Right forelimb (tissue), 1 donor: ENCODE measurements around the gene CUEDC1.

Source experiments
- DNase-seq: peaks from one replicate; pipeline ENCODE4 v3.0.0-alpha.2; 2018

CUEDC1 gene

DNA sequence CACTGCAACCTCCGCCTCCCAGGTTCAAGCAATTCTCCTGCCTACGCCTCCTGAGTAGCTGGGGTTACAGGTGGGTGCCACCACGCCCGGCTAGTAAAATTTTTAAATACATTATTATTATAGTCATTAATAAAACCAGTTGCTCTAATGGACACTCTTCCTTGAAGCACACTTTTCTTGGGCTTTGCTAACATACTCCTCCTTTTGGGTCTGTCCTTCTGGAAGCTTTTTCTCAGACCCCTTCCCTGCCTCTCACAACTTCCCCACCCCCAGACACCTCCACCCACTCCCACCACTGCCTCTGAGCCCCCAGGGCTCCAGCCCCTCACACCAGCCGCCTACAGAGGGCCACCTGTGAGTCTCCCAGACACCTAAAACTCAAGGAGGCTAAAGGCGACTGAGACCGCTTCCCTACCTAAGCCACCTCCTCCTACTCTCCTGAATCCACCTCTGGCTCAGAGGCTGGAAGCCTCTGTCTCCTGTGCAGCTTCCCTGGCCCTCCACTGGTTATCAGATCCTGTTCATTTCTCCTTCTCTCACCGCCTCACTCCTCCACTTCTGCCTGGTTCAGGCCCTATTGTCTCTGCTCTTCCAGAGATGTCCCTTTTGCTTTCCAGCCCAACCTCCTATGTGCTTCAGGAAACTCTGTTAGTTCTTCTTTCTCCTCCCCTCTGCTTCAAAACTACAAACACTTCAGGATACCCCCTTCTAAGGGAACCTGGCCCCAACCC lies 2.1 kb upstream of the CUEDC1 start:
- no peak for DNase-seq

DNA sequence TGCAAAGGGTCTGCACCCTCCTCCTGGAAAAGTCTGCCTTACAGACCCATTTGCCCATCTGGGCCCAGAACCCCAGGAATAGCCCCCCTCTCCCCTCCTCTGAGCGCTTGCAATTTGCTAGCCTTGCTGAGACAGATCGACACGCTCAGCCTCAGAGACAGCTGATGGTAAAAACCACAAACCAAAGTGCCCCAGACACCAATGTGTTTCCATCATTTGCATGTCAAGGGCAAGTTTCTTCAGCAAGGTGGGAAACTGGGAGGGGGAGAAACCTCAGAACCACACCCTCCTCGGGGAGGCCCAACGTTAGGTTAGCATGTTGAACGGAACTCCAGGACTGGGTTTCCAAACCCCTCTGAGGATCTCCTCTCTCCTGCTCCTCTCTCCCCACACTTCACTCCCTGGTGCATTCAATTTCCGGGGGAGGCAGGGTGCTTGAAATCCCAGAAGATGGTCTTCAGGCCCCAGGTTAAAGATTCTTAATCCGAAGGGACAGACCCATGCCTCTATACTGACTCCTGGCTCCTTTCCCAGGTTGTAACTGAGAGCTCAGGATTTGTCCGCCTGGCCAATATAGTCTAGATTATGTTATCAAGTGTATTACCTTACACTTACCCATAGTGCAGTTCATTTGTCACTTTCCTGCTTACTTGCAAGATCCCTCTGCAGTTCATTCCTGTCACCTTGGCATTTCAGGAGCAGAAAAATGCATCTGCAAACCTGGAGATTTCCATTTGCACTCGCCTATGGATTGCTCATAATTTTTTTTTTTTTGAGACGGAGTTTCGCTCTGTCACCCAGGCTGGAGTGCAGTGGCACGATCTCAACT lies 1.3 kb upstream of the CUEDC1 start:
- no peak for DNase-seq

DNA sequence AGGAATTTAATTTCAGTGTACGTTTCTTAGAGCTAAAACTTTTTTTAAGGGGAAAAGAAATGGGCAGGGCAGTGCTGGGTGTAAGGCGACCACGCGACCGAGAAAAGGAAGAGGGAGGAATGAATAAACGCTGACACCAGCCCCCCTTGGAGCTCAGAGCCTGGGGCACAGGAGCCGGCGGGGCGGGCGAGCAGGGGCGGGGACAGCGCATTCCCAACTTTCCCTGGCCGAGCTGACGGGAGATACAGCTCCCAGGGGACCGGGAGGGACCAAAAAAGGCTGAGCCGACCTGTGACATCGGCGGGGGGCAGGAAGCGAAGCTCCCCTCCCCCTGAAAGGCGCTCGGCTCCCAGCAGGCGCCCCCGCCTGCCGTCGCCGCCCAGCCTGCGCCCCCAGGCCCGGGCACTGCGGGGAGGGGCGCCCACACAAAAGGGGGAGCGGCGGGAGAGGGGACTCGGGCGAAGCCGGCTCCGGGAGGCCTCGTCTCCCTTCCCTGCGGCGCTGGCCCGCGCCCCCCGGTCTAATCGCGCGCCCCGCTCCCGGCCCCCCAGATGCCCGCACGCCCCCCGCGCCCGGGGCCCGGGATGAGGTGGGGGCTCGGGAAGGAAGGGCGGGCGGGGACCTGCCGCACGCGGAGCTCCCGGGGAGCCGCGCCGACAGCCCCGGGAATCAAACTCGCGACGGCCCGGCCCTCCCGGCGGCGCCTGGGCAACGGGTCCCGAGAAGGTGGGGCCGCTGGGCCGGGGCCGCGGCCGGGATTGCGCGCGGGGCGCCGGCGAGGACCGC lies 622 bp downstream of the CUEDC1 start:
- DNase-seq = peak; percentile 84

- peak; percentile 39 for DNase-seq
Measured at GRCh38 chr17:57953705-57954396, 1.4 kb downstream of the CUEDC1 start.

DNA sequence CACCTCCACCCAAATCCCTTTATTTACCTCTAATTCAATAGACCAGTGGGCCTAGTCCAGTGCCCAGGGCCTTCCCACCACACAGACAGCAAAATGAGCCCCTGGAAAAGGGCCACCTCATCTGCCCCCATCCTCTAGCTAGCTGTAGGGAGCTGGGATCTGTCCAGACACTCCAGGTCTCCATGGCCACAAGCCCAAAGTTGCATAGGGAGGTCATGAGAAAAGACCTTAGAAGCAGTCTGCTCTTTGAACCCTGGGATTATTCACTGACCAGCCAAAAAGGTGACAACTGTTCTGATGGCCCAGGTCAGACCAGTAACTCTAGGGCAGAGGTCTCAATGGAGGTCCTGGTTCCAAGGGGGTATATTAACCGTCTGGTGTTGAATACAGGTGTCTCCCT lies 2.0 kb downstream of the CUEDC1 start:
- DNase-seq = no peak

DNA sequence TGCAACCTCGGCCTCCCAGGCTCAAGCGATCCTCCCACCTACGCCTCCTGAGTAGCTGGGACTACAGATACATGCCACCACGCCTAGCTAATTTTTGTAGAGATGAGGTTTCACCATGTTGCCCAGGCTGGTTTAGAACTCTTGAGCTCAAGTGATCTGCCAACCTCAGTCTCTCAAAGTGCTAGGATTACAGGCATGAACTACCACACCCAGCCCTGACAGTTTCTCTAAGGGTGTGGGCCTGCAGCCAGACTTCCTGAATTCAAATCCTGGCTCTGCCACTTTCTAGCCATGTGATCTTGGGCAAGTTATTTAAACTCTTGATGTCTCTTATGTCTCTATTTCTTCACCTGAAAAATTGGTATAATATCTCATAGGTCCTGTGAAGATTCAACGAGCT lies 5.6 kb downstream of the CUEDC1 start:
- peak; percentile 34 for DNase-seq

DNA sequence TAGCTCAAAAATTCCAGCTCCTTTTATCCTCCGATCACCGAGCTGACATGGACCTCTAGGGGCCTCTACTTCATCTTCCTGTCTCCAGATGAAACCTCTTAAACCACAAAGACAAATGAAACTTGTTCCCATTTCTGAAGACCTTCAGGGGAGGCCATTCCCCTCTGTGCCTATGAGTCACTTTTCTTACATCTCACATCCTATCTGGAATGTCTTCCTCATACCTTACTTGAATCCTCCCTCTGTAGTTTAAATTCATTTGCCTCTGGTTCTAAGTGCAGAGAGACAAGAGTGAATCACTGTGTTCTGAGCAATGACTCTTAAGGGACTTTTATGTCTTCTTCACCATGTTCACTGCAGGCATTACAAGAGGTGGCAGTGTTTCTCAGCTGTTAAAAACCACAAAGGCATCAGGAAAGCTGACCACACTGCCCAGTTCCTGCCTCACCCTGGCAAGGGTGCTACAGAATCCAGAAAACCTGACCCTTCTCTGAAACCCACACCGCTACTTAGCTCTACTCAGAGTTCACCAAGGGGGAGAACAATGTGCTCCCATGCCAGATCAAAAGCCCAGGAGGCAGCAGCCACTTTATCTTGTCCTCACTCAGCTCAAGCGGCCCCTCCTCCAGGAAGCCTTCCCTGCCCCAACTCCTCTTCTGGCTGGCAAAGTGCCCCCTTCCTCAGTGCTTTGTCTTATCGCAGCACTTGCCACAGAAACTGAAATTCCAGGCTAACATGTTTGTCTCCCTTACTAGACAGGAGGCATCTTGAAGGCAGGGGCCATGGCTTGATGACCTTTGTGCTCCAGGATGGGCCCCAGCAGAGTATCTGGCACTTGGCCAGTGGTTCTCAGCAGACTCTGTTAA lies 6.4 kb downstream of the CUEDC1 start:
- peak; percentile 45 for DNase-seq

DNA sequence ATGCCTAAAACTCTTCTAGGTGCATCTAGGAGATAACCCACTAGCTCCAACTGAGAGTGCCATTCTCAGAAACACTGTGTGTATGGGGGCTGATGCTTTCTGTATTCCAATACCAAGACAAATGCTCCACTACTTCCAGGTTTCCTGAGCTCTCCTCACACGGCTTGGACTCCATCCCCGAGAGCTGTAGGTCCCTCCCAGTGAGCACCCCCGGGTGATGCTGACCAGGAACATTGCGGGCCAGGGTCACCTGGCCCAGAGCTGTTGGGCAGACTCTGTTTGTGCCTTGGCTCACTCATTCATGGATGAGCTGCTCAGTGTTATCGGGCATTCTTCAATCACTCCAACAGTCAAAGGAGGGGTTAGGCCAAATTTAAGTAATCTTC lies 7.0 kb downstream of the CUEDC1 start:
- no peak for DNase-seq

DNA sequence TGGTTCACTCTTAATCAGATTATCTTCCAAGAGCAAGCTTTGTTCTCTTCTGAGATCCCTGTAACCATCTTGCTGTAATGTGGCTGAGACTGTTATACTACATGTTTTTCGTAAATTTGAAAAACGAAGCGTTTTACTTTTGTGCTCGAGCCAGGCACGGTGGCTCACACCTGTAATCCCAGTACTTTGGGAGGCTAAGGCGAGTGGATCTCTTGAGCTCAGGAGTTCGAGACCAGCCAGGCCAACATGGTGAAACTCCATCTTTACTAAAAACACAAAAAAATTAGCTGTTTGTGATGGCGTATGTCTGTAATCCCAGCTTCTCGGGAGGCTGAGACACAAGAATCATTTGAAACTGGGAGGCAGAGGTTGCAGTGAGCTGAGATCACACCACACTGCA lies 7.8 kb downstream of the CUEDC1 start:
- no peak for DNase-seq

DNA sequence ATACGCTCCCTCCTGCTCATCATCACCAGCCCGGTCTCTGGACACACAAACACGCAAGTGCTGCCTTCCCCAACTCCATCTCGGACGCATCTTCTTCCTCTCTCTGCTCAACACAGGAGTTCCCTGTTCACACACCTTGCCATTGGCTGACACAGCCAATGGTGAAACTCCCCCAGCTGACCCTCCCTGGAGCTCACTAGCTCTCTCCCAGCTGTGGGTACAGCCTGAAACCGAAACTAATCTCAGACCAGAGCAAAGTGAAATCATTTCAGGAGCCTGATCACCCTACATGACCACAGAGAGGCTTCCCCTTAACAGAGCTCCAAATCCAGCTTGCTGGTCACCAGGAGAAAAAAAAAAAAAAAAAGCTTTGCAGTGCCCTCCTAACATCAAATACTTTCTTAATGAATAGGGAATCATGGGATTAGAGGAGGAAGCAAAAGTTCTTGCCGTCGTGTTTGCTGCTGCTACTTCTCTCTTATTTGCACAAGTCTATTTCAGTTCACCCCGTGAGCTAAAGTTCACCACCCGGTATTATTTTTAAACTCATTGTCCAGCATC lies 8.3 kb downstream of the CUEDC1 start:
- no peak for DNase-seq

DNA sequence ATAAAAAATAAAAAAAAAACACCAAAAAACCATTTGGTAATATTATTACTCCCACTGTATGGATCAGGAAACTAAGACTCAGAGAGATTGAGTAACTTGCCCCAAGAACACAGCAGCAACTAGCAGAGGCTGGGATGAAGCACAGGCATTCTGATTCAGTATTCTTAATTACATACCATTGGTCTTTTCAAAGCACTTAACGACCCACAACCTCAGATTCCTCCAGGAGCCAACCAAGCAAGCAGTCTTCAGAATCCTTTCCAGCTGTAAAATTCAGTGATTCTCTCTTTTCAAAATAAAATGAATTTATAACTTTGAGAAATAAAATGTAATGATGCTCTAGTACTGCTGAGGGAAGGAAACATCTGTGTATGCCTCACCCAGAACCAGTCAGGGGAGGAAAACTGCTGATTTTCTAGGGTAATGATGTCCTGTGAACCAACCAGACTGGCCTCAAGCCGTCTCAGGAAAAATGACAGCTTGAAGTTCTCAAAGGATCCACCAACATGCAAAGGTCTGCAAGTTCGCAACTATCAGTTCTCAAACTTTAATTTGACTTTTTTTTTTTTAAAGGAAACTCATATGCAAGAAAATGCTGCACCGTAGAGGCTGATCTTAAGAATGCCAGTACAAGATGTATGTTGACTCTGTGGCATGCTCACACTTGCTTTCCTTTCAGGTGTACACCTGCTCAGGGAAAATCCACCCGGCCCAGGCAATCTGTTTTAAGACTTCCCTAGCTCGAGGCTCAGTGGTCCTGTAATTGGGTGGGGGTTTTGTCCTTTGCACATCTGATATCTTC lies 9.0 kb downstream of the CUEDC1 start:
- no peak for DNase-seq

GRCh38 chr17:57944908-57945307 lies 10.3 kb downstream of the CUEDC1 start:
- no peak for DNase-seq

GRCh38 chr17:57943645-57944044 lies 11.6 kb downstream of the CUEDC1 start:
- DNase-seq = no peak

GRCh38 chr17:57943140-57943539 lies 12.1 kb downstream of the CUEDC1 start:
- no peak for DNase-seq

- no peak for DNase-seq
Measured at GRCh38 chr17:57941384-57942370, 13.5 kb downstream of the CUEDC1 start.

- no peak for DNase-seq
Measured at GRCh38 chr17:57940653-57941329, 14.4 kb downstream of the CUEDC1 start.

- DNase-seq = no peak
Measured at GRCh38 chr17:57940231-57940630, 15.0 kb downstream of the CUEDC1 start.

DNA sequence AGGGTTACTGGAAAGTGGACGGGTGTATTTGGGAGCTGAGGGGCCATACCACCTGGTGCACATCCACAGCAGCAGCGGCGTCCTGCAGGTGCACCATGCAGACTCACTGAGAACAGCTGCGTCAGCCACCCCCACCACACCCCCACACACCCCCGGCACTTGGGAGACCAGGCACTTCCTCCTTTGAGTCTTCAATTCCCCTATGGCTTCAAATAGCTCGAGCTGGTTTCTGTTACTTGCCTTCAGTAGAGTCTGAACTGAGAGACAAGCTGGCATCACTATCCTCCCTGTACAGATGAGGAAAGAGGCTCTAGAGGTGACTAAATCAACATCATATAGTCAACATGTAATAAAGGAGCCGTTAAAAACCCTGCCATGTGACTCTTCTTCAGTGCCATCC lies 15.4 kb downstream of the CUEDC1 start:
- DNase-seq = no peak

- DNase-seq = no peak
Measured at GRCh38 chr17:57938061-57938502, 17.1 kb downstream of the CUEDC1 start.
